SK-N-SH (cell line): ENCODE data around the gene YJEFN3. TPM values are rescaled to one million over a fixed set of nuclear protein-coding genes. Genes with fewer than 3 reads are reported as not detected.

Experiments
- CTCF ChIA-PET: fragments of 300-600, 350-600 bp; formaldehyde crosslinking; extraction: SDS; loops from one replicate; lab custom pipeline; 2021; lab: Yijun Ruan, JAX
- POLR2A ChIA-PET: fragments of 350-600 bp; sonication (Branson Sonifier 250); formaldehyde crosslinking; extraction: SDS; loops from one replicate; lab custom pipeline; 2020; ENCODE audit warnings: antibody characterized with exemption, inconsistent platforms; lab: Yijun Ruan, JAX
- DNase-seq: peaks from one replicate; pipeline ENCODE4 v3.0.0; 2012
- H2AFZ ChIP-seq: fragments of 200-600 bp; sonication (generic); 2 replicates; pipeline ENCODE4 v1.8.1; 2016; ENCODE audit warnings: antibody characterized with exemption, mild to moderate bottlenecking, low read depth
- H3F3A ChIP-seq: fragments of 200-600 bp; sonication (generic); replicated peaks from 2 replicates; pipeline ENCODE3; 2016; ENCODE audit warnings: antibody characterized with exemption, mild to moderate bottlenecking; ENCODE audit not compliant: insufficient read depth
- H3K27ac ChIP-seq, 2 experiments: fragments of 200-500 bp in 1 of 2; fragments of 200-600 bp in 1 of 2; sonication (Bioruptor generic) in 1 of 2; sonication (generic), shearing (Covaris generic) in 1 of 2; 2 replicates each; pipeline versions ENCODE4 v1.5.1 to v1.6.1; 2014 to 2016; ENCODE audit warnings: low read depth in 2 of 2, inconsistent platforms in 1 of 2, low read length in 1 of 2, mild to moderate bottlenecking in 1 of 2, mixed read lengths in 1 of 2
- H3K27me3 ChIP-seq: fragments of 200-600 bp; sonication (generic), shearing (Covaris generic); 2 replicates; pipeline ENCODE4 v1.6.1; 2016; ENCODE audit warnings: mixed run types; ENCODE audit not compliant: insufficient read depth
- H3K36me3 ChIP-seq, 2 experiments: fragments of 200-500 bp in 1 of 2; fragments of 200-600 bp in 1 of 2; sonication (Bioruptor generic) in 1 of 2; sonication (generic) in 1 of 2; replicated peaks in 1 of 2; 2 replicates each; pipeline versions ENCODE3 to v1.5.1; 2014 to 2016; ENCODE audit warnings: low read length in 1 of 2, mild to moderate bottlenecking in 1 of 2; ENCODE audit not compliant: insufficient read depth in 2 of 2, control insufficient read depth in 1 of 2
- H3K4me1 ChIP-seq, 2 experiments: fragments of 200-500 bp in 1 of 2; fragments of 200-600 bp in 1 of 2; sonication (Bioruptor generic) in 1 of 2; sonication (generic), shearing (Covaris generic) in 1 of 2; 2 replicates each; pipeline versions ENCODE4 v1.5.1 to v1.6.1; 2014 to 2016; ENCODE audit warnings: low read depth in 1 of 2, low read length in 1 of 2, mixed run types in 1 of 2; ENCODE audit not compliant: insufficient read depth in 2 of 2, control insufficient read depth in 1 of 2
- H3K4me2 ChIP-seq: fragments of 200-600 bp; sonication (generic), shearing (Covaris generic); 2 replicates; pipeline ENCODE4 v1.6.1; 2017; ENCODE audit warnings: mixed run types
- H3K4me3 ChIP-seq, 2 experiments: fragments of 200-500 bp in 1 of 2; fragments of 200-600 bp in 1 of 2; sonication (Bioruptor generic) in 1 of 2; sonication (generic), shearing (Covaris generic) in 1 of 2; 2 replicates each; pipeline versions ENCODE4 v1.5.1 to v1.8.1; 2014 to 2016; ENCODE audit warnings: low read depth in 2 of 2, inconsistent platforms in 1 of 2, low read length in 1 of 2, mild to moderate bottlenecking in 1 of 2, mixed read lengths in 1 of 2, moderate library complexity in 1 of 2
- H3K79me2 ChIP-seq: fragments of 200-600 bp; sonication (generic); 2 replicates; pipeline ENCODE4 v1.8.1; 2017; ENCODE audit warnings: mild to moderate bottlenecking; ENCODE audit not compliant: insufficient read depth
- H3K9ac ChIP-seq: fragments of 200-600 bp; sonication (generic); 2 replicates; pipeline ENCODE4 v1.6.1; 2017; ENCODE audit warnings: mixed run types
- H3K9me2 ChIP-seq: fragments of 200-600 bp; sonication (generic); 2 replicates; pipeline ENCODE4 v1.6.1; 2017; ENCODE audit warnings: mixed run types
- H3K9me3 ChIP-seq: fragments of 200-600 bp; sonication (generic); 2 replicates; pipeline ENCODE4 v1.6.1; 2017; ENCODE audit warnings: mixed run types, mild to moderate bottlenecking, moderate library complexity
- H4K20me1 ChIP-seq: fragments of 200-600 bp; sonication (generic); 2 replicates; pipeline ENCODE4 v1.6.1; 2017; ENCODE audit warnings: mild to moderate bottlenecking, mixed run types; ENCODE audit not compliant: insufficient read depth
- CHD2 ChIP-seq: fragments of 150-350 bp; IDR thresholded peaks from 2 replicates; pipeline ENCODE4 v1.6.1; 2018; ENCODE audit warnings: low read length; ENCODE audit not compliant: partially characterized antibody
- EP300 ChIP-seq, 2 experiments: IDR thresholded peaks; 2 replicates each; pipeline versions ENCODE4 v1.4.0 to v1.6.1; 2012; ENCODE audit warnings: borderline replicate concordance in 1 of 2, low read depth in 1 of 2, low read length in 1 of 2
- FOXJ3 ChIP-seq: sonication (generic); formaldehyde crosslinking; IDR thresholded peaks from 2 replicates; pipeline ENCODE4 v1.5.1; 2020; ENCODE audit warnings: mild to moderate bottlenecking, missing genetic modification reagents
- GATA2 ChIP-seq: sonication (generic); formaldehyde crosslinking; IDR thresholded peaks from 2 replicates; pipeline ENCODE4 v1.5.0; 2020; ENCODE audit warnings: mild to moderate bottlenecking, missing genetic modification reagents
- NFIC ChIP-seq: IDR thresholded peaks from 2 replicates; pipeline ENCODE4 v1.4.0; 2012; ENCODE audit warnings: borderline replicate concordance
- NRF1 ChIP-seq: IDR thresholded peaks from 2 replicates; pipeline ENCODE4 v1.6.1; 2012; ENCODE audit warnings: low read depth, mild to moderate bottlenecking, low read length
- PBX3 ChIP-seq: IDR thresholded peaks from 2 replicates; pipeline ENCODE4; 2012
- POLR2AphosphoS5 ChIP-seq: IDR thresholded peaks from 2 replicates; pipeline ENCODE4 v1.6.1; 2012; ENCODE audit warnings: low read depth, low read length
- RAD21 ChIP-seq: IDR thresholded peaks from 2 replicates; pipeline ENCODE4 v1.6.1; 2012; ENCODE audit warnings: mild to moderate bottlenecking, low read length
- RCOR1 ChIP-seq: fragments of 150-350 bp; IDR thresholded peaks from 2 replicates; pipeline ENCODE4 v1.6.1; 2017; ENCODE audit warnings: antibody characterized with exemption, low read length
- RFX5 ChIP-seq: IDR thresholded peaks from 2 replicates; pipeline ENCODE4 v1.6.1; 2012; ENCODE audit warnings: mild to moderate bottlenecking, improper control_type of control experiment, low read length
- SIN3A ChIP-seq: IDR thresholded peaks from 2 replicates; pipeline ENCODE4 v1.6.1; 2012; ENCODE audit warnings: low read depth, mild to moderate bottlenecking, low read length, moderate library complexity, borderline replicate concordance
- SMC3 ChIP-seq: IDR thresholded peaks from 2 replicates; pipeline ENCODE4 v1.6.1; 2012; ENCODE audit warnings: low read depth, low read length, improper control_type of control experiment
- WGBS: methylation state at CpG from one replicate; pipeline ENCODE4 v1.1.6; 2017; ENCODE audit warnings: low lambda C conversion rate; 5-methylcytosine and 5-hydroxymethylcytosine counted together
- polyA plus RNA-seq, 3 experiments: library from polyadenylated mRNA; depleted of rRNA; stranded (reverse); fragments of >200 nt; gene quantifications; 2 replicates each; pipeline ENCODE4 v1.2.3, GENCODE V29; 2012
- TF ChIP-seq, protein P1 (sequence below): IDR thresholded peaks from 2 replicates; pipeline ENCODE4 v1.6.1; 2012; ENCODE audit warnings: mild to moderate bottlenecking, low read depth, low read length, moderate library complexity
- TF ChIP-seq, protein P2 (sequence below): fragments of 150-350 bp; IDR thresholded peaks from 2 replicates; pipeline ENCODE4 v1.6.1; 2017; ENCODE audit warnings: antibody characterized with exemption, low read length, low read depth, borderline replicate concordance

The YJEFN3 gene
- polyA plus RNA-seq, 1 of the 3 experiments (the other 2 are of a cell fraction), result 7.2 TPM

DNA sequence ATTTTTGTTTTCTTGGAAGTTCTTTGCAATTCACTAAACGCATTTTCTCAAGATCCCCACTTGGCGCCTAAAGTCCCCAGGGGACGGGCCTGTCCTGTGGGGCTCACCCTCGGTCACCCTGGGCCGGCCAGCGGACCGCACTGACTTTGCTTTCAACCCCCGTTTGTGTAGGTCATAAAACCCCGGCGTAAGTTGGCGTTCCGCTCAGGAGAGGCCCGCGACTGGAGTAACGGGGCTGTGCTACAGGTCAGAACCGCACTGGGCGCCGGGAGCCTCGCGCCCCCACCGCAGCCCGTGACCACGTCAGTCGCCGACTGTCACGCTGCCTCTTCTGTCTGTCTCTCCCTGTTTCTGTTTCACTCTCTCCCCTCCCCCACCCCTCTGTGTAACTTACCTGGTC, 26.9 kb upstream of the YJEFN3 start (continued):
- TF ChIP-seq SMC3, result no peak
- TF ChIP-seq PBX3, result no peak
- TF ChIP-seq POLR2AphosphoS5, result no peak
- TF ChIP-seq SIN3A, result no peak
- TF ChIP-seq FOXJ3, result no peak

GRCh38 chr19:19502281-19502680, 26.4 kb upstream of the YJEFN3 start:
- H3K27me3 ChIP-seq, result no peaks in the 10 kb centered on the region
- no peak for DNase-seq
- H3K4me1 ChIP-seq, result no peaks in the 10 kb centered on the region
- peaks cover 6 to 70% of the 10 kb centered on the region in 2 experiments for H3K36me3 ChIP-seq
- H3F3A ChIP-seq, result no peaks in the 10 kb centered on the region
- H3K9ac ChIP-seq, result no peak overlapping the region
- H3K4me2 ChIP-seq, result no peak overlapping the region
- no peak overlapping the region for H3K27ac ChIP-seq
- no peak overlapping the region for H3K4me3 ChIP-seq
- H3K9me2 ChIP-seq, result no peaks in the 10 kb centered on the region
- no peak overlapping the region for H2AFZ ChIP-seq
- no peaks in the 10 kb centered on the region for H4K20me1 ChIP-seq
- WGBS, result 96% methylated on average over 12 of the region's 19 CpGs
- no peaks in the 10 kb centered on the region for H3K9me3 ChIP-seq
- ChIA-PET POLR2A (no interaction called here), CTCF (interaction anchor here (1.0 kb wide), 1 partner anchor 13 kb away, joined by 4 read pairs; no protein-coding TSS in a partner anchor)
- no peaks in the 10 kb centered on the region for H3K79me2 ChIP-seq
- TF ChIP-seq NRF1 (no peak), SMC3 (no peak), GATA2 (no peak), EP300 (IDR thresholded peaks at IDR 0.05; ENCODE audit: borderline replicate concordance in 1 of 2, low read depth in 1 of 2, low read length in 1 of 2) (no peak), SIN3A (no peak), FOXJ3 (no peak), CHD2 (no peak), POLR2AphosphoS5 (no peak), RFX5 (no peak), RCOR1 (no peak), NFIC (no peak), RAD21 (no peak)
- TF ChIP-seq, protein P1, sequence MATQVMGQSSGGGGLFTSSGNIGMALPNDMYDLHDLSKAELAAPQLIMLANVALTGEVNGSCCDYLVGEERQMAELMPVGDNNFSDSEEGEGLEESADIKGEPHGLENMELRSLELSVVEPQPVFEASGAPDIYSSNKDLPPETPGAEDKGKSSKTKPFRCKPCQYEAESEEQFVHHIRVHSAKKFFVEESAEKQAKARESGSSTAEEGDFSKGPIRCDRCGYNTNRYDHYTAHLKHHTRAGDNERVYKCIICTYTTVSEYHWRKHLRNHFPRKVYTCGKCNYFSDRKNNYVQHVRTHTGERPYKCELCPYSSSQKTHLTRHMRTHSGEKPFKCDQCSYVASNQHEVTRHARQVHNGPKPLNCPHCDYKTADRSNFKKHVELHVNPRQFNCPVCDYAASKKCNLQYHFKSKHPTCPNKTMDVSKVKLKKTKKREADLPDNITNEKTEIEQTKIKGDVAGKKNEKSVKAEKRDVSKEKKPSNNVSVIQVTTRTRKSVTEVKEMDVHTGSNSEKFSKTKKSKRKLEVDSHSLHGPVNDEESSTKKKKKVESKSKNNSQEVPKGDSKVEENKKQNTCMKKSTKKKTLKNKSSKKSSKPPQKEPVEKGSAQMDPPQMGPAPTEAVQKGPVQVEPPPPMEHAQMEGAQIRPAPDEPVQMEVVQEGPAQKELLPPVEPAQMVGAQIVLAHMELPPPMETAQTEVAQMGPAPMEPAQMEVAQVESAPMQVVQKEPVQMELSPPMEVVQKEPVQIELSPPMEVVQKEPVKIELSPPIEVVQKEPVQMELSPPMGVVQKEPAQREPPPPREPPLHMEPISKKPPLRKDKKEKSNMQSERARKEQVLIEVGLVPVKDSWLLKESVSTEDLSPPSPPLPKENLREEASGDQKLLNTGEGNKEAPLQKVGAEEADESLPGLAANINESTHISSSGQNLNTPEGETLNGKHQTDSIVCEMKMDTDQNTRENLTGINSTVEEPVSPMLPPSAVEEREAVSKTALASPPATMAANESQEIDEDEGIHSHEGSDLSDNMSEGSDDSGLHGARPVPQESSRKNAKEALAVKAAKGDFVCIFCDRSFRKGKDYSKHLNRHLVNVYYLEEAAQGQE, result no peak
- TF ChIP-seq, protein P2, sequence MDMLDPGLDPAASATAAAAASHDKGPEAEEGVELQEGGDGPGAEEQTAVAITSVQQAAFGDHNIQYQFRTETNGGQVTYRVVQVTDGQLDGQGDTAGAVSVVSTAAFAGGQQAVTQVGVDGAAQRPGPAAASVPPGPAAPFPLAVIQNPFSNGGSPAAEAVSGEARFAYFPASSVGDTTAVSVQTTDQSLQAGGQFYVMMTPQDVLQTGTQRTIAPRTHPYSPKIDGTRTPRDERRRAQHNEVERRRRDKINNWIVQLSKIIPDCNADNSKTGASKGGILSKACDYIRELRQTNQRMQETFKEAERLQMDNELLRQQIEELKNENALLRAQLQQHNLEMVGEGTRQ, result no peak
